Measurements from ENCODE around the gene VSTM2A.
"Not testable (repeated sequence)": the region's sequence is repeated elsewhere in the genome, so short reads cannot be mapped to it uniquely, and the experiment has no call there.

Gene VSTM2A, protein sequence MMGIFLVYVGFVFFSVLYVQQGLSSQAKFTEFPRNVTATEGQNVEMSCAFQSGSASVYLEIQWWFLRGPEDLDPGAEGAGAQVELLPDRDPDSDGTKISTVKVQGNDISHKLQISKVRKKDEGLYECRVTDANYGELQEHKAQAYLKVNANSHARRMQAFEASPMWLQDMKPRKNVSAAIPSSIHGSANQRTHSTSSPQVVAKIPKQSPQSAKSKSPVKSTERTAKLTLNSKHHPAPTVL

DNA sequence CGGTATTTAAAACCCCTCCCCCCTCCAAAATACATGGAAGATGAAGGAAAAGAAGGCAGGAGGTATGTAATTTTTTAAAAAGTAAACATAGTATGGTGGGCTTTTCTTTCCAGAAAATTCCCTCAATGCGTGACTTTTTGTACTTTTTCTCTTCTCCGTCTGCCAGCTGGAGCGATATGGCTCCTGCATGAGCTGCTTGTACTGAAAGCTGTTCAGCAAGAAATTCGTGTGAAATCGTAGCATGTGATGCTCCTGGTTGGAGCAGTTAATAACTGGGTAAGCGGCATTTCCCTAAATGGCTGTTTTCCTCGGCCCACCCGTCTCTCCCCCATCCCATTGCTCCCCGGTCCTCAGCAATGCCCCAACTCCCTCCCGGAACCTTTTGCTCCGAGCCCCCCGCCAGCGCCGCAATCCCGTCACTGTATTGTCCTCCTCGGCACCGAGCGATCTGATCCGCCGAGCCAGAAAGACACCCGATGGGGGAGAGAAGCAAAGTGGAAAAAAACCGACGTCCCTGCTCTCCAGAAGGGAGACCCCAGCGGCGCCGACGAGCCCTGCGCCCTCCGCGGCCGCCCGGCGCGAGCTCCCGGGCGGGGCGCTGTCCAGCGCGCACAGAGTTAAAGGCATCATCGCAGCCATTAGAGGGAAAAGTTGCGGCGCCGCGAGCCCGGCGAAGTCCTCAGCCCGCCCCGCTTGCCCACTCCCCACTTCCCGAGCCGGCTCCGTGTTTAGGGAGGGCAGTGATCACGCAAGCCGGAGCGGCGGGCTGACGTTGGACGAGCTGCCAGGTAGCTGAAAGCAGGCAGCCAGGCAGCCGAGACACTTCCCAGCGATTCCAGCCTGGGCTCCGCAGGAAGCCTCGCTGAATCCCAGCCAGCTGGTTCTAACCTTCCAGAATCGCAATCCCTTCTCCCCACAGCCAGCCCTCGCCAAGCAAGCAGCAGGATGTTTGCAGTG lies at the start of gene VSTM2A:
VSTM2A (plus strand) TSS at position 707 of the 957 bp plus-strand sequence. CDS start 356 bp downstream, outside the sequence.
- no peaks in the 10 kb centered on the region for H3K36me3 ChIP-seq (ENCODE audit: insufficient read depth, low read length)
- H3F3A ChIP-seq (ENCODE audit: low read depth), result no peaks in the 10 kb centered on the region
- no peak within 1 kb of the TSS for H2AFZ ChIP-seq (ENCODE audit: low read length)
- H3K27me3 ChIP-seq (ENCODE audit: insufficient read depth, low read length, poor library complexity, severe bottlenecking), result no peaks in the 10 kb centered on the region
- H4K20me1 ChIP-seq (ENCODE audit: insufficient read depth, low read length, poor library complexity, severe bottlenecking), result no peaks in the 10 kb centered on the region
- H3K79me2 ChIP-seq (ENCODE audit: insufficient read depth, low read length), result no peaks in the 10 kb centered on the region
- no peaks in the 10 kb centered on the region for H3K4me1 ChIP-seq (ENCODE audit: insufficient read depth, low read length, poor library complexity, severe bottlenecking)
- H3K4me3 ChIP-seq (ENCODE audit: low read length, poor library complexity, severe bottlenecking), result no peak within 1 kb of the TSS
- H3K9me3 ChIP-seq (ENCODE audit: insufficient read depth, low read depth, low read length), result no peaks in the 10 kb centered on the region
- no peaks in the 10 kb centered on the region for H3K9me2 ChIP-seq (replicated peaks; ENCODE audit: low read depth, low read length)
- no peak within 1 kb of the TSS for H3K4me2 ChIP-seq (ENCODE audit: low read depth, low read length, poor library complexity, severe bottlenecking)
- H3K9ac ChIP-seq (ENCODE audit: low read depth, low read length, poor library complexity, severe bottlenecking), result no peak within 1 kb of the TSS
- TF ChIP-seq EZH2phosphoT487 (IDR thresholded peaks at IDR 0.05; ENCODE audit: borderline replicate concordance), result no peak
- TF ChIP-seq, protein P1, sequence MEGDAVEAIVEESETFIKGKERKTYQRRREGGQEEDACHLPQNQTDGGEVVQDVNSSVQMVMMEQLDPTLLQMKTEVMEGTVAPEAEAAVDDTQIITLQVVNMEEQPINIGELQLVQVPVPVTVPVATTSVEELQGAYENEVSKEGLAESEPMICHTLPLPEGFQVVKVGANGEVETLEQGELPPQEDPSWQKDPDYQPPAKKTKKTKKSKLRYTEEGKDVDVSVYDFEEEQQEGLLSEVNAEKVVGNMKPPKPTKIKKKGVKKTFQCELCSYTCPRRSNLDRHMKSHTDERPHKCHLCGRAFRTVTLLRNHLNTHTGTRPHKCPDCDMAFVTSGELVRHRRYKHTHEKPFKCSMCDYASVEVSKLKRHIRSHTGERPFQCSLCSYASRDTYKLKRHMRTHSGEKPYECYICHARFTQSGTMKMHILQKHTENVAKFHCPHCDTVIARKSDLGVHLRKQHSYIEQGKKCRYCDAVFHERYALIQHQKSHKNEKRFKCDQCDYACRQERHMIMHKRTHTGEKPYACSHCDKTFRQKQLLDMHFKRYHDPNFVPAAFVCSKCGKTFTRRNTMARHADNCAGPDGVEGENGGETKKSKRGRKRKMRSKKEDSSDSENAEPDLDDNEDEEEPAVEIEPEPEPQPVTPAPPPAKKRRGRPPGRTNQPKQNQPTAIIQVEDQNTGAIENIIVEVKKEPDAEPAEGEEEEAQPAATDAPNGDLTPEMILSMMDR (conservative IDR thresholded peaks at IDR 0.05; ENCODE audit: low read length), result no peak

DNA sequence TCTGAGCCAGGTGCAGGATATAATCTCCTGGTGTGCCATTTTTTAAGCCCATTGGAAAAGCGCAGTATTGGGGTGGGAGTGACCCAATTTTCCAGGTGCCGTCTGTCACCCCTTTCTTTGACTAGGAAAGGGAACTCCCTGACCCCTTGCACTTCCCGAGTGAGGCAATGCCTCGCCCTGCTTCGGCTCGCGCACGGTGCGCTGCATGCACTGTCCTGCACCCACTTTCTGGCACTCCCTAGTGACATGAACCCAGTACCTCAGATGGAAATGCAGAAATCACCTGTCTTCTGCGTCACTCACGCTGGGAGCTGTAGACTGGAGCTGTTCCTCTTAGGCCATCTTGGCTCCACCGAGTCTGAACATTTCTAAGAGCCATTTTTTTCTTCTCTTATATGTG lies 37.6 kb upstream of the VSTM2A start:
- H3K79me2 ChIP-seq (ENCODE audit: insufficient read depth, low read length); H3K9me2 ChIP-seq (replicated peaks; ENCODE audit: low read depth, low read length); H4K20me1 ChIP-seq (ENCODE audit: insufficient read depth, low read length, poor library complexity, severe bottlenecking); H3F3A ChIP-seq (ENCODE audit: low read depth); H3K4me3 ChIP-seq (ENCODE audit: low read length, poor library complexity, severe bottlenecking); H2AFZ ChIP-seq (ENCODE audit: low read length); H3K36me3 ChIP-seq (ENCODE audit: insufficient read depth, low read length); H3K4me1 ChIP-seq (ENCODE audit: insufficient read depth, low read length, poor library complexity, severe bottlenecking); H3K4me2 ChIP-seq (ENCODE audit: low read depth, low read length, poor library complexity, severe bottlenecking); H3K27me3 ChIP-seq (ENCODE audit: insufficient read depth, low read length, poor library complexity, severe bottlenecking); H3K9me3 ChIP-seq (ENCODE audit: insufficient read depth, low read depth, low read length); H3K9ac ChIP-seq (ENCODE audit: low read depth, low read length, poor library complexity, severe bottlenecking): not testable (repeated sequence)

DNA sequence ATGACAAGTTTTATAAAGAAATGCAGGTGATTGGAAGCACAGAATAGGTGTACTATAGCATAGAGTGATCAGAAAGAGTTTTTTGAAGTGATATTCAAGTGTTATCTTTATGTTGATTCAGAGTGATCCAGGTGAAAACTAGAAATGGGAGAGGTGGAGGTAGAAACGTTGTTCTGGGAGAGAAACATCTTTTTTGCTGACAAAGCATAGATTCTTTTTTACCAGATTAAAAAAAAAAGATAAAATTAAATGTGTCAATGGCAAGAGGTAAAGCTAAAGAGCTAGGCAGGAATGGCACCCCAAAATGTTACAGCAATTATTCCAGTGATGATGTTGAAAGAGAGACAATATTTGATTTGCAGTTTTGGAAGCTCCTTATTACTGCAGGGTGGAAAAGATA lies 12.6 kb upstream of the VSTM2A start:
- Histone ChIP-seq H3K9me3 (ENCODE audit: insufficient read depth, low read depth, low read length) (no peaks in the 10 kb centered on the region), H3K27me3 (ENCODE audit: insufficient read depth, low read length, poor library complexity, severe bottlenecking) (no peaks in the 10 kb centered on the region), H3K4me3 (ENCODE audit: low read length, poor library complexity, severe bottlenecking) (no peak overlapping the region)

More for the DNA sequence above, 12.6 kb upstream of the VSTM2A start:
- Histone ChIP-seq H3K9me2 (replicated peaks; ENCODE audit: low read depth, low read length) (no peaks in the 10 kb centered on the region), H4K20me1 (ENCODE audit: insufficient read depth, low read length, poor library complexity, severe bottlenecking) (no peaks in the 10 kb centered on the region), H3K4me2 (ENCODE audit: low read depth, low read length, poor library complexity, severe bottlenecking) (no peak overlapping the region), H3K36me3 (ENCODE audit: insufficient read depth, low read length) (no peaks in the 10 kb centered on the region), H3K4me1 (ENCODE audit: insufficient read depth, low read length, poor library complexity, severe bottlenecking) (no peaks in the 10 kb centered on the region), H3K79me2 (ENCODE audit: insufficient read depth, low read length) (no peaks in the 10 kb centered on the region), H3K9ac (ENCODE audit: low read depth, low read length, poor library complexity, severe bottlenecking) (no peak overlapping the region), H3F3A (ENCODE audit: low read depth) (no peaks in the 10 kb centered on the region), H2AFZ (ENCODE audit: low read length) (no peak overlapping the region)
- no peak for TF ChIP-seq EZH2phosphoT487 (IDR thresholded peaks at IDR 0.05; ENCODE audit: borderline replicate concordance)
- TF ChIP-seq, protein P1 (conservative IDR thresholded peaks at IDR 0.05; ENCODE audit: low read length), result no peak

All from Loucy (cell line).